ENCODE data around the gene PAGR1. TPM values are rescaled to one million over a fixed set of nuclear protein-coding genes. Genes with fewer than 3 reads are reported as not detected.

Gene PAGR1
- total and polyA plus RNA-seq, 9 of the 15 experiments (the other 6 are each of a cell fraction or from before 2014, with no cell fraction given) = 1.4 to 58.2 (median 16.8) TPM

- peak; percentile 70; the same call in 1 of the 2 replicates for TF ChIP-seq ZNF766 (CRISPR knock-in tag; conservative IDR thresholded peaks at IDR 0.05)
- no peak for TF ChIP-seq ZHX1 (conservative IDR thresholded peaks at IDR 0.05; ENCODE audit: low read length)
- peak; percentile 62; the same call in 1 of the 2 replicates for TF ChIP-seq LEF1 (IDR thresholded peaks at IDR 0.05)
- TF ChIP-seq NKRF (IDR thresholded peaks at IDR 0.05; ENCODE audit: borderline replicate concordance) = no peak; the same call in 1 of the 2 replicates
- TF ChIP-seq ZNF780A (CRISPR knock-in tag; IDR thresholded peaks at IDR 0.05) = no peak
- TF ChIP-seq RAD51 (IDR thresholded peaks at IDR 0.05; ENCODE audit: borderline replicate concordance, low read depth) = no peak; the same call in 1 of the 2 replicates
- TF ChIP-seq, protein P1, sequence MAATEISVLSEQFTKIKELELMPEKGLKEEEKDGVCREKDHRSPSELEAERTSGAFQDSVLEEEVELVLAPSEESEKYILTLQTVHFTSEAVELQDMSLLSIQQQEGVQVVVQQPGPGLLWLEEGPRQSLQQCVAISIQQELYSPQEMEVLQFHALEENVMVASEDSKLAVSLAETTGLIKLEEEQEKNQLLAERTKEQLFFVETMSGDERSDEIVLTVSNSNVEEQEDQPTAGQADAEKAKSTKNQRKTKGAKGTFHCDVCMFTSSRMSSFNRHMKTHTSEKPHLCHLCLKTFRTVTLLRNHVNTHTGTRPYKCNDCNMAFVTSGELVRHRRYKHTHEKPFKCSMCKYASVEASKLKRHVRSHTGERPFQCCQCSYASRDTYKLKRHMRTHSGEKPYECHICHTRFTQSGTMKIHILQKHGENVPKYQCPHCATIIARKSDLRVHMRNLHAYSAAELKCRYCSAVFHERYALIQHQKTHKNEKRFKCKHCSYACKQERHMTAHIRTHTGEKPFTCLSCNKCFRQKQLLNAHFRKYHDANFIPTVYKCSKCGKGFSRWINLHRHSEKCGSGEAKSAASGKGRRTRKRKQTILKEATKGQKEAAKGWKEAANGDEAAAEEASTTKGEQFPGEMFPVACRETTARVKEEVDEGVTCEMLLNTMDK (IDR thresholded peaks at IDR 0.05; ENCODE audit: borderline replicate concordance, insufficient read depth, low read depth, low read length, poor library complexity, severe bottlenecking) = peak; percentile 97
- TF ChIP-seq, protein P2, sequence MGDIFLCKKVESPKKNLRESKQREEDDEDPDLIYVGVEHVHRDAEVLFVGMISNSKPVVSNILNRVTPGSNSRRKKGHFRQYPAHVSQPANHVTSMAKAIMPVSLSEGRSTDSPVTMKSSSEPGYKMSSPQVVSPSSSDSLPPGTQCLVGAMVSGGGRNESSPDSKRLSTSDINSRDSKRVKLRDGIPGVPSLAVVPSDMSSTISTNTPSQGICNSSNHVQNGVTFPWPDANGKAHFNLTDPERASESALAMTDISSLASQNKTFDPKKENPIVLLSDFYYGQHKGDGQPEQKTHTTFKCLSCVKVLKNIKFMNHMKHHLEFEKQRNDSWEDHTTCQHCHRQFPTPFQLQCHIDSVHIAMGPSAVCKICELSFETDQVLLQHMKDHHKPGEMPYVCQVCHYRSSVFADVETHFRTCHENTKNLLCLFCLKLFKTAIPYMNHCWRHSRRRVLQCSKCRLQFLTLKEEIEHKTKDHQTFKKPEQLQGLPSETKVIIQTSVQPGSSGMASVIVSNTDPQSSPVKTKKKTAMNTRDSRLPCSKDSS (IDR thresholded peaks at IDR 0.05; ENCODE audit: low read depth, partially characterized antibody) = no peak
- TF ChIP-seq GMEB1 (CRISPR knock-in tag; IDR thresholded peaks at IDR 0.05) = no peak
- no peak for TF ChIP-seq ATF1 (CRISPR knock-in tag; IDR thresholded peaks at IDR 0.05)
- peak; percentile 96; the same call in 1 of the 2 replicates for TF ChIP-seq ATF1 (tag; IDR thresholded peaks at IDR 0.05)
- no peak for TF ChIP-seq HMG20B (CRISPR knock-in tag; IDR thresholded peaks at IDR 0.05)
- TF ChIP-seq, protein P3, sequence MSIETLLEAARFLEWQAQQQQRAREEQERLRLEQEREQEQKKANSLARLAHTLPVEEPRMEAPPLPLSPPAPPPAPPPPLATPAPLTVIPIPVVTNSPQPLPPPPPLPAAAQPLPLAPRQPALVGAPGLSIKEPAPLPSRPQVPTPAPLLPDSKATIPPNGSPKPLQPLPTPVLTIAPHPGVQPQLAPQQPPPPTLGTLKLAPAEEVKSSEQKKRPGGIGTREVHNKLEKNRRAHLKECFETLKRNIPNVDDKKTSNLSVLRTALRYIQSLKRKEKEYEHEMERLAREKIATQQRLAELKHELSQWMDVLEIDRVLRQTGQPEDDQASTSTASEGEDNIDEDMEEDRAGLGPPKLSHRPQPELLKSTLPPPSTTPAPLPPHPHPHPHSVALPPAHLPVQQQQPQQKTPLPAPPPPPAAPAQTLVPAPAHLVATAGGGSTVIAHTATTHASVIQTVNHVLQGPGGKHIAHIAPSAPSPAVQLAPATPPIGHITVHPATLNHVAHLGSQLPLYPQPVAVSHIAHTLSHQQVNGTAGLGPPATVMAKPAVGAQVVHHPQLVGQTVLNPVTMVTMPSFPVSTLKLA (conservative IDR thresholded peaks at IDR 0.05) = peak; percentile 73 to 87
- TF ChIP-seq JUNB (CRISPR knock-in tag; conservative IDR thresholded peaks at IDR 0.05) = no peak
- TF ChIP-seq CHD1 (IDR thresholded peaks at IDR 0.05; ENCODE audit: low read length) = no peak
Measured at GRCh38 chr16:29862884-29863668, 47.1 kb downstream of the PAGR1 start, which contains the start of gene CDIPT (continued).

Data from K562 (cell line).